Ectodermal cell (in vitro differentiated cells): ENCODE measurements around the gene NRP2.

Source experiments
- H3K27ac ChIP-seq: 2 replicates; pipeline ENCODE4 v1.7.0; 2013; ENCODE audit warnings: mild to moderate bottlenecking, low read depth, low read length; ENCODE audit not compliant: insufficient read depth, poor library complexity, severe bottlenecking
- H3K27me3 ChIP-seq: 2 replicates; pipeline ENCODE4 v1.7.0; 2013; ENCODE audit warnings: mild to moderate bottlenecking, low read length; ENCODE audit not compliant: insufficient read depth, control insufficient read depth, poor library complexity, severe bottlenecking
- H3K36me3 ChIP-seq: one replicate; pipeline ENCODE4 v1.7.0; 2013; ENCODE audit warnings: low read length; ENCODE audit not compliant: control insufficient read depth, insufficient read depth
- H3K4me1 ChIP-seq: one replicate; pipeline ENCODE4 v1.7.0; 2013; ENCODE audit warnings: low read length; ENCODE audit not compliant: control insufficient read depth, insufficient read depth
- H3K4me3 ChIP-seq: 2 replicates; pipeline ENCODE4 v1.7.0; 2013; ENCODE audit warnings: low read depth, low read length, control low read depth; ENCODE audit not compliant: insufficient read depth
- H3K9me3 ChIP-seq: 2 replicates; pipeline ENCODE4 v1.7.0; 2013; ENCODE audit warnings: mild to moderate bottlenecking, low read length, moderate library complexity; ENCODE audit not compliant: control insufficient read depth
- WGBS, 2 experiments: methylation state at CpG; one replicate each; pipeline ENCODE4 v1.1.7; 2013; ENCODE audit warnings: missing lambda C conversion rate in 2 of 2; 5-methylcytosine and 5-hydroxymethylcytosine counted together

The NRP2 gene

DNA sequence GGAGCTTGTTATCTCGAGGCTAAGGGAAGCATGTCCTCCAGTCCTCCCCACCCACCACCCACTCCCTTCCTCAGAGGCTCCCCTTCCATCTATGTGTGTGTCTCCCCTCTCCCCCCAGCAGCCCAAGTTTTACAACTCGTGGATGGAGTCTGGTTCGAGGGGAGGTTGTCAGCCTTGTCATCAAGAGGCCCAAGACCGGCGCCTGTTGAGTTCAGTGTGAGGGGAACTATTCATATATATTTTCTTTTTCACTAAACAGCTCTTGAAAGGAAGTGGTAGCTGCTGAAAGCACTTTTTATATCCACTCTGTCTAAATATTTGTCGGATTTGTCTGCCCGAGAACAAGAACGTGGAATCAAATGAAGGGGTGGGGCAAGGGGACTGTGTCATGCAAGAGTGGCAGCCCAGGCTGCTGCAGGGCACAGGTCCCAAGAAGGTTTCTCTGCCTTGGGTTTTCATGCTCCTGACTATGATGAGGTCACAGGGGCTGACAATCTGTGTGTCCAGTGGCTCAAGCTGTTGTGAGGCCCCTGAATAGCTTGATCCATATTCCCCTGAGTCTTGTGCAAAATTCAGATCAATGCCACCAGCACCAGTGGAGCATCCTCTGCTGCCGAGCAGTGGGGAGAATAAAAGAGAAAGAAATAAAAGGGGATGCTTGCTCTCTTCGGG, 35.0 kb downstream of the NRP2 start:
- Histone ChIP-seq H3K36me3 (peaks cover 5% of the 10 kb centered on the region), H3K4me1 (peaks cover 81% of the 10 kb centered on the region), H3K27me3 (no peaks in the 10 kb centered on the region), H3K9me3 (no peaks in the 10 kb centered on the region), H3K27ac (no peak overlapping the region), H3K4me3 (no peak overlapping the region)
- WGBS, 2 experiments = 94 to 95% methylated on average over 9 to 10 of the region's 10 CpGs

DNA sequence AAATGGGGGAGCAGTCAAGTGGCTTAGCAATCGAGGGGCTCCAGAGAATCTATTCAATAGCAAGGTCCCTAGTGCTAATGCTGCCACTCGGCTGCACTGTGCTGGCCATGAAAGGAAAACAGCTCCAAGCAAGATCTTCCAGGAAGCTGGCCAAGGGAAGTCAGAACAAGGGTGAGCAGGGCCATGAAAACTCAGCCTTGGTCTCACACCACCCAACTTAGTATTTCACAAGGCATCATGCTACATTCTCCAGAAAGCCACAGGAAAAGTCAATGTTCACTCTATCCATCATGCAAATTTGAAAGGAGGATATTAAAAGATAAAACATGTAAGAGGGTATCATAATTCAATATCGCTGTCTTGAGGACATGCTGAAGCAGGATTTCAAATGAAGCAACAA, 35.7 kb downstream of the NRP2 start:
- Histone ChIP-seq H3K9me3 (no peaks in the 10 kb centered on the region), H3K36me3 (peaks cover 5% of the 10 kb centered on the region), H3K27me3 (no peaks in the 10 kb centered on the region), H3K4me3 (no peak overlapping the region), H3K27ac (no peak overlapping the region), H3K4me1 (peaks cover 77% of the 10 kb centered on the region)
- 93 to 94% methylated on average over 3 of the region's 3 CpGs for WGBS, 2 experiments

DNA sequence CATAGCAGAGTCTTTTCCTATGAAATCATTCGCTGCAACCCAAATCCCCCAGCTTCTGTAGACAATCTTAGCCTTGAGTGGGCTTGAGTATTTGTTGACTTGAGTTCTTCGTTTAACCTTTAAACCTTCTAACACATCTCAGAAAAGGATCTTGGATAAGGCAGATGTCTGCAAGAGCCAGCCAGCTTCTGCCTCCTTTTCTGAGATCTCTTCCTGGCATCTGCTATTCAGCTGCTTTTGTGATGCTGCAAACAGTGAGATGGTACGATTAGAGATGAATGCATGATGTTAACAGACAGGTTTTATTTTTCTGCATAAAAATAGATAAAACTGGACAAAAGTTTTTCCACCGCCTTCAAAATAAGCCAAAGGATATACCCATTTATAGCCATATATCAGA, 37.5 kb downstream of the NRP2 start:
- Histone ChIP-seq H3K27me3 (no peaks in the 10 kb centered on the region), H3K4me1 (peaks cover 59% of the 10 kb centered on the region), H3K36me3 (peaks cover 17% of the 10 kb centered on the region), H3K9me3 (no peaks in the 10 kb centered on the region), H3K27ac (peak overlapping the region; percentile 97), H3K4me3 (no peak overlapping the region)
- WGBS, 2 experiments = 65 to 76% methylated on average over 2 to 4 of the region's 4 CpGs

DNA sequence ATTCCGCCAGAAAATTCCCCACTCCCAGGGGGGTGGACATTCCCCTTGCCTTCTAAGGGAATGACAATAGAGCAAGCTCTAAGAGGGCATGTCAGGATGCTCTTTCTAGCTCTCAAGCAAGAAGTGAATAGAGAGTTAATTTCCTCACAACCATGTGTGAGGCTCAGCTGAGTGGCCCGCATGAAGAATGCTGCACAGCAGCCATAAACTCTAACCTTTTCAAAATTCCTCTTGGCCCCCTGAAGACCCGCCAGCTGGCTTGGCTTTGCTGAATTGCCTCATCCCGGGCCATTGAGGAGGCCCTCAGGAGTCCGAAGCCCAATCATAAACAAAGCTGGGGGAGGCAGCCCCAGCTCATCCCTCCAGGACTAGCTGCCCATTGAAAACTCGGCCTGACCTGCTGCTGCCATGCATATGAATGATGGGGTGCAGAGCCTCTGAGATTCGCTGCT, 38.2 kb downstream of the NRP2 start:
- Histone ChIP-seq H3K36me3 (peaks cover 24% of the 10 kb centered on the region), H3K4me1 (peaks cover 53% of the 10 kb centered on the region), H3K27ac (peak overlapping the region; percentile 97), H3K9me3 (no peaks in the 10 kb centered on the region), H3K4me3 (peak overlapping the region; percentile 8), H3K27me3 (no peaks in the 10 kb centered on the region)
- 0 to 1% methylated on average over 7 of the region's 7 CpGs for WGBS, 2 experiments

DNA sequence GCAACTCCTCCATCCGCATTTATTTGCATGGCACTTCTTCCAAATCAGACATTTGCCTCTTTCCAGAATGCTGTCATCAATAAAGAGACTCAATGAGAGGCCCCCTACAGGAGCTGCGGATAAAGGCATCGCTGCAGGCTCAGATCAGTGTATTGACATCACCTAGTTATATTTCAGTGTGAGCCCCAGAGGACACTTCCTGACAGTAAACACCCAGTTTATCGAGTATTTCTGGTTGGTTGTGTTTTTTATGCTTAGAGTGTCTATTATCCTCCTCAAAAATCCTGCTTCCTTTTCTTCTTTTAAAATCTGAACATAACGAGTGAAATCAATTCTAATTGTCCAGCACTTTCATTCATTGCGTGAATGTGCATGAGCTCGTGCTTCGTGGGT, 38.8 kb downstream of the NRP2 start:
- Histone ChIP-seq H3K4me1 (peaks cover 49% of the 10 kb centered on the region), H3K4me3 (peak overlapping the region; percentile 8)

DNA sequence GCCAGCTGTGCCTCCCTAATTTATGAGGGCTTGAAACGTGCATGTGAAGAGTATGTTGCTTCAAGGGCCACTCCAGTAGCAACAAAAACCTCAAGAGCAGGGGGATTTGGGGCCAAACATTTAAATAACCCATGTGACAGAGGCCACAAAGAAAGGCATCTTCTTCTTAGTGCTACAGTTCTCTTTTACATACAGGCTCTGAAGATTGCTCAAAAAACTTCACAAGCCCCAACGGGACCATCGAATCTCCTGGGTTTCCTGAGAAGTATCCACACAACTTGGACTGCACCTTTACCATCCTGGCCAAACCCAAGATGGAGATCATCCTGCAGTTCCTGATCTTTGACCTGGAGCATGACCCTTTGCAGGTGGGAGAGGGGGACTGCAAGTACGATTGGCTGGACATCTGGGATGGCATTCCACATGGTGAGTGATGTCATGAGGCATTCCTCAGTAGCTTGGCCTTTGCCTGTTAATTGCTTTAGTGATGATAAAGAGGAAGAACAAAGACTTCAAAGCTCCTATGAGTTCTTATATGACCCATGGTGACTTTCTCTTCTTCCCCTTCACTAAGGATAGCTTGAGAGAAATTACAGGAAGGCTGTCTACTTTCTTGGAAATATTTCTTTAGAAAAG, 40.1 kb downstream of the NRP2 start:
- peaks cover 32% of the 10 kb centered on the region for H3K36me3 ChIP-seq
- peaks cover 56% of the 10 kb centered on the region for H3K4me1 ChIP-seq
- H3K27ac ChIP-seq = peak overlapping the region; percentile 97
- H3K4me3 ChIP-seq = no peak overlapping the region
- no peaks in the 10 kb centered on the region for H3K9me3 ChIP-seq
- 73 to 80% methylated on average over 4 of the region's 4 CpGs for WGBS, 2 experiments
- H3K27me3 ChIP-seq = no peaks in the 10 kb centered on the region

More for the DNA sequence above, 38.8 kb downstream of the NRP2 start:
- Histone ChIP-seq H3K27ac (peak overlapping the region; percentile 97), H3K9me3 (no peaks in the 10 kb centered on the region), H3K36me3 (peaks cover 23% of the 10 kb centered on the region), H3K27me3 (no peaks in the 10 kb centered on the region)
- WGBS, 2 experiments = 52 to 56% methylated on average over 7 to 8 of the region's 8 CpGs

DNA sequence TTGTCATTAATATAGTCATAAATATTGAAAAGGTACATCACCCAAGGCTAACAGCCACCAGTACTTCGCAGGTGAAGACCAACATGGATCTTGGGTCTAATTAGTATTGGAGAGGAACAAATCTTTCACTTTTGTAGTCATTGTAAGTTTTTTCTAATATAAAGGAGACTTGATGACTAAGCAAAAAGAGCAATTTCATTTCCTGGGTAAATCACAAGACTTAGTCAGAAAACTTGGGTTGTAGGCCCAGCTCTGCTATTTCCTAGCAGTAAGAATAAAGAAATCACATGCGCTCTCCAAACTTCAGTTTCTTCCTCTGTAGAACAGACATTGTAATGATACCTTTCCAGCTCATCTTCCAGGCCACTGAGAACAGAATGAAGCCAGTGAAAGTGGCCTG, 40.9 kb downstream of the NRP2 start:
- 96 to 98% methylated on average over 2 of the region's 2 CpGs for WGBS, 2 experiments
- peaks cover 57% of the 10 kb centered on the region for H3K4me1 ChIP-seq
- no peak overlapping the region for H3K4me3 ChIP-seq
- H3K27ac ChIP-seq = no peak overlapping the region
- peaks cover 38% of the 10 kb centered on the region for H3K36me3 ChIP-seq
- no peaks in the 10 kb centered on the region for H3K9me3 ChIP-seq
- H3K27me3 ChIP-seq = no peaks in the 10 kb centered on the region

DNA sequence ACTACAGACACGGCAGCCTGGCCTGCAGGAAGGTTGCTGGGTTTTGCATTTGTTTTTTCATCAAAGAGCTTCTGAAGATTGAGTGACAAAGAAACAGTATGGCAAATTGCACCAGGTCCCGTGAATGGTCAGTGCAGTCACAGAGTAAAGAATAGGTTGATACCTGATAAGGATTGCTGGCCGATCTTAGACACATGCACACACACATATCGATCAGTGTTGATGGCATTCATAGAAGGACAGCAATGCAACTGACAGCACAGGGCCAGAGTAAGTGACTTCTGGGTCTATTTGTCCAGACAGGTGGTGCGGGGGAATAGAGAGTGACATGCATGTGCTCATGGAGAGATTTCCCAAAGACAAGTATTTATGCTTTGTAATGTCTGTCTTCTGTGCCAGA, 42.8 kb downstream of the NRP2 start:
- peaks cover 59% of the 10 kb centered on the region for H3K4me1 ChIP-seq
- WGBS, 2 experiments = 97 to 98% methylated on average over 5 of the region's 5 CpGs
- H3K36me3 ChIP-seq = peaks cover 49% of the 10 kb centered on the region
- H3K27me3 ChIP-seq = no peaks in the 10 kb centered on the region
- H3K27ac ChIP-seq = no peak overlapping the region
- no peak overlapping the region for H3K4me3 ChIP-seq
- no peaks in the 10 kb centered on the region for H3K9me3 ChIP-seq

DNA sequence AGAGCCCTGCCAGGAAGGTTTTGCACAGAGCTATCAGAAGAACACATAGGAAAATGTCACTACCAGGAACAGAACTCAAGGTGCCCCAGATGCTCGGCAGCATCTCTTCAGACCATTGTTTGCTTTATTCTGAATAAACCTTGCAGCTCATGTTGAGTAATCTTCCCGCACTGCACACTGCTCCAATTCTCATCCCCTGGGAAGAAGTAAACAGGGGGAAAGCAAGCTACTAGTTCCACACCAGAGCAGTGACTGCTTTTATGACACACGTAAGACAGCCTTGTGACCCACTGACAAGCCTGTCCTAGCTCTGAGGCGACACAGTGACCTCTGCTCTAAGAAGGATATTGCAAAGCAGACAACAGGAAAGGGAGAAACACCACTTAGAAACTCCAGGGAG, 44.2 kb downstream of the NRP2 start:
- Histone ChIP-seq H3K36me3 (peaks cover 49% of the 10 kb centered on the region), H3K4me1 (peaks cover 50% of the 10 kb centered on the region), H3K27me3 (no peaks in the 10 kb centered on the region), H3K4me3 (no peak overlapping the region), H3K27ac (no peak overlapping the region), H3K9me3 (no peaks in the 10 kb centered on the region)
- 84 to 94% methylated on average over 4 of the region's 4 CpGs for WGBS, 2 experiments

DNA sequence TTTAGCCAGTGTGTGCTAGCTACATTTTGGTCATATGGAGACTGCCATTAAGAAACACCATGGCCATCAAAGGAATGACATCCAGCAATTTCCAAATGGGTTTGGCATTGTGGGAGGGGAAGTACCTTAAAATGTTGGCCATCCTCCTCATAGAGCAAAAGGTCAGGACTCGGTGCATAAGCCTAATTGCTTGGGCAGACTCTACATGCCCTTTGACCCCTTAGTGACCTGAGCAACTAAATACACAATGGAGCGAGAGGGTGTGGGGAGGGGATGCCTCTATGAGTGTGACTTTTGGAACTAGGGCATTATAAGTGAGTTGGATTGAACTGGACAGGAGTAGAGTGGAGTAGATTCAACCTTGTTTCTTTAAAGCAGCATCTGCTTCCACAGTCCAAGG, 44.9 kb downstream of the NRP2 start:
- WGBS, 2 experiments = 79 to 86% methylated on average over 2 of the region's 2 CpGs
- peaks cover 49% of the 10 kb centered on the region for H3K36me3 ChIP-seq

More for the DNA sequence above, 44.9 kb downstream of the NRP2 start:
- Histone ChIP-seq H3K4me1 (peaks cover 43% of the 10 kb centered on the region), H3K27ac (no peak overlapping the region), H3K27me3 (no peaks in the 10 kb centered on the region), H3K9me3 (no peaks in the 10 kb centered on the region), H3K4me3 (no peak overlapping the region)
